ENCODE results near the gene TFG.
A peak's percentile ranks its signal among the peaks of the same experiment; 100 is the strongest.

Gene TFG

DNA sequence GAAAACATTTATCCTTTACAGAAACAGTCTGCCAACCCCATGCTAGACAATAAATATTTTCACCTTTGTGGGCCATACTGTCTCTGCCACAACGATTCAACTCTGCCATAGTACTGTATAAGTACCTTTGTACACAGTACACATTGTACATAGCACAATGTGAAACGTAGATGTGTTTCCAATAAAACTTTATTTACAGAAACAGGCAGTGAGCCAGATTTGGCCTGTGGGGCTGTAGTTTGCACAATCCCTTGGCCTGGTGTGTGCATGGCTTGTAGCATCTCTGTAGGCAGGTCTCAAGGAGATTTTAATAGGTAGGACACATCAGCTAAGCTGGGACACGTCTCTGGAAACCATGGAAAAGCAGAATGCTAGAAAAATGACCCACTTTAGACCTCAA, 74.3 kb downstream of the TFG start:
- DNase-seq (ENCODE audit: insufficient read length, low spot score) (no peak), FAIRE-seq (no peak)

DNA sequence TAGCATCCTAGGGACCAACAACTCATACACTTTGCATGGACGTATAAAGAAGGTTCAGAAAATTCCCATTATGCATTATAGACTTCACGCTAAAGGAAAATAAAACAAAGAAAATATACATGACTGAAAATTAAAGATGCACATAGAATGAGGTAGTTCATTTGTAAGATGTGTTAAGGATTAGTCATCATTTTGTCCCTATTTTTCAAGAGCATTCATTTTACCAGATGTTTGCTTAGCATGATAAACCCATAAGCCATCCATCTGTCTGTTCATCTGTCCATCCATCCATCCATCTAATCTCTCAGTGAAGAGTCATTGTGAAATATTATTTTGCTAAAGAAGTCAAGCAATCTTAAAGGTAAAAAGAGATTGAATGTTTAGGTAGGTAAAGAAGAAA, 80.3 kb downstream of the TFG start:
- FAIRE-seq (no peak), DNase-seq (ENCODE audit: insufficient read length, low spot score) (no peak)

DNA sequence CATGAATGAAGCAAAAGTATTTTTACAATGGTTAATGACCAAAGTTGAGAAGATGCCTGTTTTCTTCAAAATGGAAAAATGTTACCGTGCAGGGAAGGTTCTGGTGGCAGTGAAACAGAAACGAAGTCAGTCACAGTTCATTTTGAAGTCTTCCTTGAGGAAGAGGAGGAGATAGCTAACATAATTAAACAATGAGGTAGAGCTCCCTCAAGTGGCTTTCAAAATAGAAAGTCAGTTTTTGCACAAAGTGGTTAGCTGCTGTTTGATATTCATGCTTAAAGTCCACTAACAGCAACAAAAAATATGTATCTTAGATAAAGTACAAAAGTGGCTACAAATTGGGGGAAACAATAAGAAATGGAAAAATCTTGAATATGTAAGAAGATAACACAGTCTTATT, 87.3 kb downstream of the TFG start:
- DNase-seq (ENCODE audit: insufficient read length, low spot score) (no peak), FAIRE-seq (peak; percentile 45)

DNA sequence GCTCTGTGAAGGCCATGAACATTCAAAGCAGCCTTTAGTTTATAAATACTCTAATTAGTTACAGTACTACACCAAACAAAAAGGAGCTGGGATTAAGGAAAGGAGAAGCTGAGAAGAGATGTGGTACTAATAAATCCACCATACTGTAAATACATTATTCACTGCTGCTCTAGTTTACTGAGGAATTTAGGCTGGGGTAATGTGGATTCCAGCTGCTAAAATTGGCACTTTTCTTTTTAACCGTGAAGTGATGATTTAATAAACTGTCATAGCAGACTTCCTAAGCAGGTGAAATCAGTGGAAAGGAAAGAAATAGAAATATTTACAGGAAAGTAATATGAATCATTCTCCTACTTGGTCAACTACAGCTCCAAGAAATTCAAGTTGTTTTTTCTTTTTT, 88.7 kb downstream of the TFG start:
- FAIRE-seq: no peak
- DNase-seq (ENCODE audit: insufficient read length, low spot score): no peak
